ENCODE results near the gene MED12L. TPM values are rescaled to one million over a fixed set of nuclear protein-coding genes. Genes with fewer than 3 reads are reported as not detected.

The MED12L gene
- polyA plus RNA-seq, 1 of the 3 experiments (the other 2 are of a cell fraction), result 0.03 TPM

DNA sequence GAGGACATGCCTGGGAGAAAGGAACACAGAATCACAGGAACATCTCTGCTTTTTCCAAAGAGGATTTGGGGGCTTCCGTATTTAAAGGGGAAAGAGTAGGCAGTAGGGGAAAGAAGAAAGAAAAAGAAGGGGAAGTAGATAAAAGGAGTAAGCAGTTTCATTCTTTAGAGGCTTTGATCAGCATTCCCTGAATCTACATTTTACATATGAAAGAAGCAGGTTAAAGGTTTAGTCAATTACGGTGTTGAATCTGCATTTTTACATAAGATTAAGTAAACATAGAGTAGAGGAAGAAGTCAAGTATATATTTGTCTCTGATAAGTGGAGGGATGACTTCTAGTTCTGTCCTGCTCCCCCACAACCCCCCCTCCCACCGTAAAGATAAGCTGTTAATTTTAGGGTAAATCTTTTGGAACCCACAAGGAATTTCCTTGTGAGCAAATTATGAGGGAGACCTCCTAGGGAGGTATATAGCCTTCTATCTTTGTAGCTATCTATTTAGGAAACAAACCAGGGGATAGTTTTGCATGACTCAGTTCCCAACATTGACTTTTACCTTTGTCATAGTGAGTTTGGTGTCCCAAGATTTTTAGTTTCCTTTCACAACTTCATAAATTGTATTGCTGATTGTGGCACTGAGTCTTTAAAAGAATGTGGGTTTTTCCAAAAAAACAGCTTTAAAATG, 307.8 kb downstream of the MED12L start:
- Histone ChIP-seq H3K27me3 (ENCODE audit: insufficient read depth) (no peaks in the 10 kb centered on the region; the same call in 1 of the 2 replicates), H3K4me2 (no peak overlapping the region), H4K20me1 (ENCODE audit: insufficient read depth) (no peaks in the 10 kb centered on the region), H3K36me3 (replicated peaks in 1 of 2; ENCODE audit: control insufficient read depth in 1 of 2, insufficient read depth in 2 of 2, low read length in 1 of 2) (no peaks in the 10 kb centered on the region), H3K79me2 (ENCODE audit: insufficient read depth) (no peaks in the 10 kb centered on the region), H3K9me3 (no peaks in the 10 kb centered on the region), H3K4me3 (ENCODE audit: low read depth in 2 of 2, low read length in 1 of 2) (no peak overlapping the region), H3K27ac (ENCODE audit: low read depth in 2 of 2, low read length in 1 of 2) (no peak overlapping the region), H3K9ac (no peak overlapping the region), H3K4me1 (ENCODE audit: control insufficient read depth in 1 of 2, insufficient read depth in 2 of 2, low read depth in 1 of 2, low read length in 1 of 2) (no peaks in the 10 kb centered on the region; a peak in 1 of 4 replicates), H2AFZ (ENCODE audit: low read depth) (no peak overlapping the region), H3F3A (replicated peaks; ENCODE audit: insufficient read depth) (no peaks in the 10 kb centered on the region), H3K9me2 (no peaks in the 10 kb centered on the region)
- ChIA-PET CTCF (no interaction called here), POLR2A (no interaction called here)
- no peak for DNase-seq
- 67% methylated on average over 3 of the region's 3 CpGs for WGBS (ENCODE audit: low lambda C conversion rate)
- no peak for TF ChIP-seq TAF1 (IDR thresholded peaks at IDR 0.05; ENCODE audit: borderline replicate concordance, low read depth, low read length)
- TF ChIP-seq, protein P1, sequence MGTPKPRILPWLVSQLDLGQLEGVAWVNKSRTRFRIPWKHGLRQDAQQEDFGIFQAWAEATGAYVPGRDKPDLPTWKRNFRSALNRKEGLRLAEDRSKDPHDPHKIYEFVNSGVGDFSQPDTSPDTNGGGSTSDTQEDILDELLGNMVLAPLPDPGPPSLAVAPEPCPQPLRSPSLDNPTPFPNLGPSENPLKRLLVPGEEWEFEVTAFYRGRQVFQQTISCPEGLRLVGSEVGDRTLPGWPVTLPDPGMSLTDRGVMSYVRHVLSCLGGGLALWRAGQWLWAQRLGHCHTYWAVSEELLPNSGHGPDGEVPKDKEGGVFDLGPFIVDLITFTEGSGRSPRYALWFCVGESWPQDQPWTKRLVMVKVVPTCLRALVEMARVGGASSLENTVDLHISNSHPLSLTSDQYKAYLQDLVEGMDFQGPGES (IDR thresholded peaks at IDR 0.05; ENCODE audit: low read depth, low read length), result no peak
- TF ChIP-seq MEF2A (IDR thresholded peaks at IDR 0.05; ENCODE audit: borderline replicate concordance, low read depth), result no peak
- TF ChIP-seq EP300 (IDR thresholded peaks at IDR 0.05; ENCODE audit: borderline replicate concordance in 1 of 2, low read depth in 1 of 2, low read length in 1 of 2), result no peak
- TF ChIP-seq SMC3 (IDR thresholded peaks at IDR 0.05; ENCODE audit: low read depth, low read length), result no peak
- TF ChIP-seq SIN3A (IDR thresholded peaks at IDR 0.05; ENCODE audit: borderline replicate concordance, low read depth, low read length), result no peak
- no peak for TF ChIP-seq MXI1 (IDR thresholded peaks at IDR 0.05; ENCODE audit: low read depth, low read length)
- TF ChIP-seq EZH2phosphoT487 (IDR thresholded peaks at IDR 0.05; ENCODE audit: borderline replicate concordance, low read depth), result no peak
- TF ChIP-seq GATA2 (CRISPR knock-in tag; IDR thresholded peaks at IDR 0.05), result no peak
- no peak for TF ChIP-seq ELF1 (IDR thresholded peaks at IDR 0.05)
- TF ChIP-seq, protein P2, sequence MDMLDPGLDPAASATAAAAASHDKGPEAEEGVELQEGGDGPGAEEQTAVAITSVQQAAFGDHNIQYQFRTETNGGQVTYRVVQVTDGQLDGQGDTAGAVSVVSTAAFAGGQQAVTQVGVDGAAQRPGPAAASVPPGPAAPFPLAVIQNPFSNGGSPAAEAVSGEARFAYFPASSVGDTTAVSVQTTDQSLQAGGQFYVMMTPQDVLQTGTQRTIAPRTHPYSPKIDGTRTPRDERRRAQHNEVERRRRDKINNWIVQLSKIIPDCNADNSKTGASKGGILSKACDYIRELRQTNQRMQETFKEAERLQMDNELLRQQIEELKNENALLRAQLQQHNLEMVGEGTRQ (IDR thresholded peaks at IDR 0.05; ENCODE audit: borderline replicate concordance, low read depth, low read length), result no peak
- TF ChIP-seq RFX5 (IDR thresholded peaks at IDR 0.05; ENCODE audit: low read length), result no peak
- no peak for TF ChIP-seq NRF1 (IDR thresholded peaks at IDR 0.05; ENCODE audit: low read depth, low read length)
- TF ChIP-seq, protein P3, sequence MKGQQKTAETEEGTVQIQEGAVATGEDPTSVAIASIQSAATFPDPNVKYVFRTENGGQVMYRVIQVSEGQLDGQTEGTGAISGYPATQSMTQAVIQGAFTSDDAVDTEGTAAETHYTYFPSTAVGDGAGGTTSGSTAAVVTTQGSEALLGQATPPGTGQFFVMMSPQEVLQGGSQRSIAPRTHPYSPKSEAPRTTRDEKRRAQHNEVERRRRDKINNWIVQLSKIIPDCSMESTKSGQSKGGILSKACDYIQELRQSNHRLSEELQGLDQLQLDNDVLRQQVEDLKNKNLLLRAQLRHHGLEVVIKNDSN (IDR thresholded peaks at IDR 0.05; ENCODE audit: borderline replicate concordance, low read depth), result no peak

DNA sequence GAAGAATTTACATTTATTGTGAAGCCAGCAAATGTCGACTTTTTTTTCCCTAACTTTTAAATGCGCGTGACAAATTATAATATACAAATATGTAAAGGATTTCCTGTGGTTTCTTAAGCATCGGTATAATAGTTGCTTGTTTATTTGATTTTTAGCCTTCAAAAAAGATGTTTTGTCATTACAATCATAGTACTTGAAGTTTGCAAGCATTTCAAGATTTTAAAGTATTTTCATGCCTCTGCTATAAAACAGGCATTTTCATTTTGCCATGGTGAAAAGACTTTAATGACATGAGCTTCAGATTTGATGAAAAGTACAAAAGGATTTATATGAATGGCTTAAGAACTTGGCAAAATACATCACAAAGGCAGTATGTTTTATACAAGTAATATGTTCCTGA, 308.5 kb downstream of the MED12L start:
- Histone ChIP-seq H4K20me1 (ENCODE audit: insufficient read depth) (no peaks in the 10 kb centered on the region), H3K27ac (ENCODE audit: low read depth in 2 of 2, low read length in 1 of 2) (no peak overlapping the region), H2AFZ (ENCODE audit: low read depth) (no peak overlapping the region; the same call in 1 of the 2 replicates), H3K4me1 (ENCODE audit: control insufficient read depth in 1 of 2, insufficient read depth in 2 of 2, low read depth in 1 of 2, low read length in 1 of 2) (no peaks in the 10 kb centered on the region; a peak in 1 of 4 replicates), H3F3A (replicated peaks; ENCODE audit: insufficient read depth) (no peaks in the 10 kb centered on the region), H3K4me2 (no peak overlapping the region), H3K79me2 (ENCODE audit: insufficient read depth) (no peaks in the 10 kb centered on the region), H3K9ac (no peak overlapping the region), H3K9me2 (no peaks in the 10 kb centered on the region), H3K4me3 (ENCODE audit: low read depth in 2 of 2, low read length in 1 of 2) (no peak overlapping the region), H3K27me3 (ENCODE audit: insufficient read depth) (no peaks in the 10 kb centered on the region; the same call in 1 of the 2 replicates), H3K9me3 (no peaks in the 10 kb centered on the region), H3K36me3 (replicated peaks in 1 of 2; ENCODE audit: control insufficient read depth in 1 of 2, insufficient read depth in 2 of 2, low read length in 1 of 2) (no peaks in the 10 kb centered on the region)
- WGBS (ENCODE audit: low lambda C conversion rate), result 54% methylated on average over 4 of the region's 4 CpGs
- ChIA-PET POLR2A (no interaction called here), CTCF (no interaction called here)
- no peak for DNase-seq
- no peak for TF ChIP-seq FOXJ3 (CRISPR knock-in tag; IDR thresholded peaks at IDR 0.05)
- no peak for TF ChIP-seq NRF1 (IDR thresholded peaks at IDR 0.05; ENCODE audit: low read depth, low read length)
- TF ChIP-seq ELF1 (IDR thresholded peaks at IDR 0.05), result no peak
- no peak for TF ChIP-seq RCOR1 (IDR thresholded peaks at IDR 0.05; ENCODE audit: low read length)
- TF ChIP-seq TEAD4 (IDR thresholded peaks at IDR 0.05; ENCODE audit: borderline replicate concordance, insufficient read depth), result no peak
- no peak for TF ChIP-seq TCF12 (IDR thresholded peaks at IDR 0.05)
- no peak for TF ChIP-seq NFIC (IDR thresholded peaks at IDR 0.05; ENCODE audit: borderline replicate concordance)
- TF ChIP-seq, protein P4, sequence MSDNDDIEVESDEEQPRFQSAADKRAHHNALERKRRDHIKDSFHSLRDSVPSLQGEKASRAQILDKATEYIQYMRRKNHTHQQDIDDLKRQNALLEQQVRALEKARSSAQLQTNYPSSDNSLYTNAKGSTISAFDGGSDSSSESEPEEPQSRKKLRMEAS (IDR thresholded peaks at IDR 0.05; ENCODE audit: low read depth), result no peak
- TF ChIP-seq, protein P5, sequence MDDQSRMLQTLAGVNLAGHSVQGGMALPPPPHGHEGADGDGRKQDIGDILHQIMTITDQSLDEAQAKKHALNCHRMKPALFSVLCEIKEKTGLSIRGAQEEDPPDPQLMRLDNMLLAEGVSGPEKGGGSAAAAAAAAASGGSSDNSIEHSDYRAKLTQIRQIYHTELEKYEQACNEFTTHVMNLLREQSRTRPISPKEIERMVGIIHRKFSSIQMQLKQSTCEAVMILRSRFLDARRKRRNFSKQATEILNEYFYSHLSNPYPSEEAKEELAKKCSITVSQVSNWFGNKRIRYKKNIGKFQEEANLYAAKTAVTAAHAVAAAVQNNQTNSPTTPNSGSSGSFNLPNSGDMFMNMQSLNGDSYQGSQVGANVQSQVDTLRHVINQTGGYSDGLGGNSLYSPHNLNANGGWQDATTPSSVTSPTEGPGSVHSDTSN (IDR thresholded peaks at IDR 0.05), result no peak
- TF ChIP-seq, protein P3 (IDR thresholded peaks at IDR 0.05; ENCODE audit: borderline replicate concordance, low read depth), result no peak

Data from SK-N-SH (cell line).